Thoracic aorta (tissue), 2 donors: ENCODE results near the gene MYCBPAP. TPM values are rescaled to one million over a fixed set of nuclear protein-coding genes. Genes with fewer than 3 reads are reported as not detected.

ENCODE experiments used
- ATAC-seq: fragments of 150-250 bp; one replicate; pipeline ENCODE4 v1.8.0; 2017; ENCODE audit warnings: low read depth; ENCODE audit not compliant: insufficient number of reproducible peaks, low FRiP score
- DNase-seq: peaks from one replicate; pipeline ENCODE4 v3.0.0-alpha.2; 2020; ENCODE audit warnings: low spot score
- H3K27ac ChIP-seq, 2 donors: fragments of 200-600 bp; sonication (generic); 1 replicate in 1 of 2; 2 replicates in 1 of 2; pipeline ENCODE4 v1.5.1; 2016; ENCODE audit warnings: mild to moderate bottlenecking in 2 of 2, moderate library complexity in 2 of 2
- H3K27me3 ChIP-seq: fragments of 200-600 bp; sonication (generic); replicated peaks from 2 replicates; pipeline ENCODE4 v1.6.0; 2016; ENCODE audit warnings: mild to moderate bottlenecking; ENCODE audit not compliant: insufficient read depth
- H3K36me3 ChIP-seq: fragments of 200-600 bp; sonication (generic); one replicate; pipeline ENCODE4 v1.5.1; 2016
- H3K4me1 ChIP-seq, 2 donors: fragments of 200-600 bp; sonication (generic); 1 replicate in 1 of 2; 2 replicates in 1 of 2; pipeline versions ENCODE4 v1.5.1 to v1.6.0; 2016; ENCODE audit warnings: low read depth in 2 of 2, mild to moderate bottlenecking in 1 of 2; ENCODE audit not compliant: control insufficient read depth in 1 of 2
- H3K4me3 ChIP-seq: fragments of 200-600 bp; sonication (generic); 2 replicates; pipeline ENCODE4 v1.5.1; 2016; ENCODE audit warnings: mild to moderate bottlenecking
- H3K9me3 ChIP-seq: fragments of 200-600 bp; sonication (generic); 2 replicates; pipeline ENCODE4 v1.5.1; 2016
- CTCF ChIP-seq: fragments of 200-600 bp; sonication (generic); IDR thresholded peaks from one replicate; pipeline ENCODE4 v1.5.1; 2019; ENCODE audit warnings: antibody characterized with exemption
- total RNA-seq, 2 donors: library from RNA; depleted of rRNA; stranded (reverse); fragments of >200 nt; gene quantifications; one replicate each; pipeline versions ENCODE4 v1.1.0 to v1.2.3, GENCODE V29; 2016

Gene MYCBPAP
- total RNA-seq, 2 donors from 2014 or later, result 0.56 to 0.68 TPM

GRCh38 chr17:50537721-50538548 is 29.7 kb downstream of the MYCBPAP start:
- DNase-seq, result no peak
- peaks cover 10 to 27% of the 10 kb centered on the region in 2 donors for H3K4me1 ChIP-seq
- no peaks in the 10 kb centered on the region for H3K9me3 ChIP-seq
- TF ChIP-seq CTCF, result no peak
- H3K4me3 ChIP-seq, result no peak overlapping the region
- H3K27me3 ChIP-seq, result no peaks in the 10 kb centered on the region
- no peak overlapping the region for H3K27ac ChIP-seq
- H3K36me3 ChIP-seq, result no peaks in the 10 kb centered on the region
- ATAC-seq, result no peak

- no peak overlapping the region for H3K27ac ChIP-seq
- H3K9me3 ChIP-seq, result no peaks in the 10 kb centered on the region
- peaks cover 10 to 20% of the 10 kb centered on the region in 2 donors for H3K4me1 ChIP-seq
- H3K4me3 ChIP-seq, result no peak overlapping the region
- H3K27me3 ChIP-seq, result no peaks in the 10 kb centered on the region
- no peaks in the 10 kb centered on the region for H3K36me3 ChIP-seq
- DNase-seq, result no peak
- no peak for TF ChIP-seq CTCF
- no peak for ATAC-seq
Measured at GRCh38 chr17:50538549-50539410, 30.5 kb downstream of the MYCBPAP start.

- Histone ChIP-seq H3K9me3 (no peaks in the 10 kb centered on the region), H3K4me1 (peaks cover 10 to 15% of the 10 kb centered on the region in 2 donors), H3K27ac (no peak overlapping the region), H3K36me3 (no peaks in the 10 kb centered on the region), H3K4me3 (no peak overlapping the region), H3K27me3 (no peaks in the 10 kb centered on the region)
- DNase-seq (no peak), ATAC-seq (no peak)
- TF ChIP-seq CTCF, result no peak
Measured at GRCh38 chr17:50539762-50540559, 31.7 kb downstream of the MYCBPAP start.

- ATAC-seq, result no peak
Measured at GRCh38 chr17:50540560-50541401, 32.5 kb downstream of the MYCBPAP start.

More at GRCh38 chr17:50540560-50541401, 32.5 kb downstream of the MYCBPAP start:
- peaks cover 10 to 15% of the 10 kb centered on the region in 2 donors for H3K4me1 ChIP-seq
- H3K27me3 ChIP-seq, result no peaks in the 10 kb centered on the region
- no peak overlapping the region for H3K4me3 ChIP-seq
- no peaks in the 10 kb centered on the region for H3K36me3 ChIP-seq
- no peak overlapping the region for H3K27ac ChIP-seq
- no peak for TF ChIP-seq CTCF
- no peak for DNase-seq
- H3K9me3 ChIP-seq, result no peaks in the 10 kb centered on the region
